ENCODE data around the gene OLFML1.

OLFML1 gene

GRCh38 chr11:7489376-7489775, 4.1 kb downstream of the OLFML1 start:
- no peaks in the 10 kb centered on the region for H3K27me3 ChIP-seq (replicated peaks; ENCODE audit: control insufficient read depth, insufficient read depth, low read length)
- DNase-seq (ENCODE audit: extremely low read depth, insufficient read length), result no peak
- TF ChIP-seq CTCF (IDR thresholded peaks at IDR 0.05; ENCODE audit: insufficient read depth, low read length, poor library complexity, severe bottlenecking), result no peak
- H3K36me3 ChIP-seq (ENCODE audit: control insufficient read depth, insufficient read depth, low read length), result no peaks in the 10 kb centered on the region; the same call in none of the 2 replicates
- H3K4me3 ChIP-seq (replicated peaks; ENCODE audit: low read depth, low read length), result no peak overlapping the region

DNA sequence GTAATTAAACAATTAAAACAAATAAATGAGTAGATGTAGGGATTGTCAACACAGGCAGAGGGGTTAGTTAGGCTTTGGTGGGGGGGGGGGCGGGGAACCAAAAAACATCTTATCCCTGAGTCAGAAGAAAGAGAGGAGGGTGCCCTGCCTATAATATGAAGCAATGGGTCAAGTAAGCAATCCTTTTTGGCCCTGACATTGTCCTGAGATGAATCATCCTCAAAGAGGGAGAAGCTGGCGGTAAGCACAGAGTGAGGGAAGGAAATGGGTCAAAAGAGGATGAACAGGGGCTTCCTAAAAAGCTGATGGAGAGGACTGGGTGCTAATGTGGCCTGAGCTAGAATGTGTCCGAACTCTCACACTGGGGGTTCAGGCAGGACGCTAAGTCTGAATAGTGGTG, 4.7 kb downstream of the OLFML1 start:
- no peak for DNase-seq (ENCODE audit: extremely low read depth, insufficient read length)
- no peak overlapping the region for H3K4me3 ChIP-seq (replicated peaks; ENCODE audit: low read depth, low read length)
- H3K36me3 ChIP-seq (ENCODE audit: control insufficient read depth, insufficient read depth, low read length), result no peaks in the 10 kb centered on the region; the same call in none of the 2 replicates
- no peak for TF ChIP-seq CTCF (IDR thresholded peaks at IDR 0.05; ENCODE audit: insufficient read depth, low read length, poor library complexity, severe bottlenecking)
- H3K27me3 ChIP-seq (replicated peaks; ENCODE audit: control insufficient read depth, insufficient read depth, low read length), result no peaks in the 10 kb centered on the region

GRCh38 chr11:7490535-7490934, 5.2 kb downstream of the OLFML1 start:
- no peak overlapping the region for H3K4me3 ChIP-seq (replicated peaks; ENCODE audit: low read depth, low read length)
- no peaks in the 10 kb centered on the region; the same call in none of the 2 replicates for H3K36me3 ChIP-seq (ENCODE audit: control insufficient read depth, insufficient read depth, low read length)
- H3K27me3 ChIP-seq (replicated peaks; ENCODE audit: control insufficient read depth, insufficient read depth, low read length), result no peaks in the 10 kb centered on the region
- no peak for TF ChIP-seq CTCF (IDR thresholded peaks at IDR 0.05; ENCODE audit: insufficient read depth, low read length, poor library complexity, severe bottlenecking)
- DNase-seq (ENCODE audit: extremely low read depth, insufficient read length), result no peak

GRCh38 chr11:7492253-7492652, 6.9 kb downstream of the OLFML1 start:
- Histone ChIP-seq H3K36me3 (ENCODE audit: control insufficient read depth, insufficient read depth, low read length) (no peaks in the 10 kb centered on the region; the same call in none of the 2 replicates), H3K4me3 (replicated peaks; ENCODE audit: low read depth, low read length) (no peak overlapping the region), H3K27me3 (replicated peaks; ENCODE audit: control insufficient read depth, insufficient read depth, low read length) (no peaks in the 10 kb centered on the region)
- no peak for TF ChIP-seq CTCF (IDR thresholded peaks at IDR 0.05; ENCODE audit: insufficient read depth, low read length, poor library complexity, severe bottlenecking)
- no peak for DNase-seq (ENCODE audit: extremely low read depth, insufficient read length)

DNA sequence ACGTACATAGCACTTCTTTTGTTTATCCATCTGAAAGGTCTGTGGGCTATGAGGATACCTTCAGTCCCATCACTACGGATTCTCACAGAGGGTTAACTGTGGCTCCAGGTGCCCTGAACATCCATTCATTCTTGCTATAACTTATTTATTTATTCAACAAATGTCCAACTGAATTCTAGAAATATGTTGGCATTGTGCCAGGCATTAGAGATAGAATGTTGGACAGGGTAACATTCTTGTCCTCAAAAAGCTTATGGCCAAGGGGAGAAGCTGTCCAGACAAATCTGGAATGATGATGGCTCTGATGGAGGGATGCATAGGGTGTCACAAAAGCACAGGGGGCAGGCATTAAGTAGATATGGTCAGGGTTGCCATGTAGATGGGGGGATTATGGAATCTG, 8.4 kb downstream of the OLFML1 start:
- no peak for TF ChIP-seq CTCF (IDR thresholded peaks at IDR 0.05; ENCODE audit: insufficient read depth, low read length, poor library complexity, severe bottlenecking)
- H3K4me3 ChIP-seq (replicated peaks; ENCODE audit: low read depth, low read length), result no peak overlapping the region
- DNase-seq (ENCODE audit: extremely low read depth, insufficient read length), result no peak
- H3K36me3 ChIP-seq (ENCODE audit: control insufficient read depth, insufficient read depth, low read length), result no peaks in the 10 kb centered on the region; the same call in none of the 2 replicates
- no peaks in the 10 kb centered on the region for H3K27me3 ChIP-seq (replicated peaks; ENCODE audit: control insufficient read depth, insufficient read depth, low read length)
